ENCODE measurements around the gene MUS81. TPM values are rescaled to one million over a fixed set of nuclear protein-coding genes. Genes with fewer than 3 reads are reported as not detected.

The MUS81 gene
- total and polyA plus RNA-seq, 2 of the 13 experiments (the other 11 are each of a cell fraction or from before 2014, with no cell fraction given): 25.6 to 30.2 TPM

GRCh38 chr11:65857853-65858680 lies 2.2 kb upstream of the MUS81 start, which contains the start of gene CFL1 (continued):
- no peak for TF ChIP-seq EP300 (IDR thresholded peaks at IDR 0.05; ENCODE audit: low read depth in 2 of 2, low read length in 2 of 2)
- TF ChIP-seq EP300 (CRISPR knock-in tag; IDR thresholded peaks at IDR 0.05; ENCODE audit: borderline replicate concordance): peak; percentile 41; the same call in 1 of the 2 replicates
- TF ChIP-seq, protein P1, sequence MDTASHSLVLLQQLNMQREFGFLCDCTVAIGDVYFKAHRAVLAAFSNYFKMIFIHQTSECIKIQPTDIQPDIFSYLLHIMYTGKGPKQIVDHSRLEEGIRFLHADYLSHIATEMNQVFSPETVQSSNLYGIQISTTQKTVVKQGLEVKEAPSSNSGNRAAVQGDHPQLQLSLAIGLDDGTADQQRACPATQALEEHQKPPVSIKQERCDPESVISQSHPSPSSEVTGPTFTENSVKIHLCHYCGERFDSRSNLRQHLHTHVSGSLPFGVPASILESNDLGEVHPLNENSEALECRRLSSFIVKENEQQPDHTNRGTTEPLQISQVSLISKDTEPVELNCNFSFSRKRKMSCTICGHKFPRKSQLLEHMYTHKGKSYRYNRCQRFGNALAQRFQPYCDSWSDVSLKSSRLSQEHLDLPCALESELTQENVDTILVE (CRISPR knock-in tag; IDR thresholded peaks at IDR 0.05): peak; percentile 89
- TF ChIP-seq ZNF543 (CRISPR knock-in tag; IDR thresholded peaks at IDR 0.05): peak; percentile 72; the same call in 1 of the 2 replicates
- peak; percentile 43 for TF ChIP-seq RAD21 (CRISPR knock-in tag; IDR thresholded peaks at IDR 0.05)
- TF ChIP-seq ZNF17 (CRISPR knock-in tag; IDR thresholded peaks at IDR 0.05): no peak
- peak; percentile 89 for TF ChIP-seq IRF2 (CRISPR knock-in tag; IDR thresholded peaks at IDR 0.05)
- TF ChIP-seq ZFY (CRISPR knock-in tag; IDR thresholded peaks at IDR 0.05): peak; percentile 86
- TF ChIP-seq, protein P2, sequence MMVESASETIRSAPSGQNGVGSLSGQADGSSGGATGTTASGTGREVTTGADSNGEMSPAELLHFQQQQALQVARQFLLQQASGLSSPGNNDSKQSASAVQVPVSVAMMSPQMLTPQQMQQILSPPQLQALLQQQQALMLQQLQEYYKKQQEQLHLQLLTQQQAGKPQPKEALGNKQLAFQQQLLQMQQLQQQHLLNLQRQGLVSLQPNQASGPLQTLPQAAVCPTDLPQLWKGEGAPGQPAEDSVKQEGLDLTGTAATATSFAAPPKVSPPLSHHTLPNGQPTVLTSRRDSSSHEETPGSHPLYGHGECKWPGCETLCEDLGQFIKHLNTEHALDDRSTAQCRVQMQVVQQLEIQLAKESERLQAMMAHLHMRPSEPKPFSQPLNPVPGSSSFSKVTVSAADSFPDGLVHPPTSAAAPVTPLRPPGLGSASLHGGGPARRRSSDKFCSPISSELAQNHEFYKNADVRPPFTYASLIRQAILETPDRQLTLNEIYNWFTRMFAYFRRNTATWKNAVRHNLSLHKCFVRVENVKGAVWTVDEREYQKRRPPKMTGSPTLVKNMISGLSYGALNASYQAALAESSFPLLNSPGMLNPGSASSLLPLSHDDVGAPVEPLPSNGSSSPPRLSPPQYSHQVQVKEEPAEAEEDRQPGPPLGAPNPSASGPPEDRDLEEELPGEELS (CRISPR knock-in tag; IDR thresholded peaks at IDR 0.05): 0 out of 2 replicates have a peak, but pooled peaks have one; percentile 24
- TF ChIP-seq GATAD1 (CRISPR knock-in tag; IDR thresholded peaks at IDR 0.05): peak; percentile 86
- peak; percentile 76; the same call in 1 of the 3 replicates for TF ChIP-seq MXI1 (IDR thresholded peaks at IDR 0.05; ENCODE audit: borderline replicate concordance, low read depth, low read length)
- peak; percentile 89 for TF ChIP-seq TFDP1 (CRISPR knock-in tag; IDR thresholded peaks at IDR 0.05; ENCODE audit: borderline replicate concordance)
- TF ChIP-seq SMAD3 (CRISPR knock-in tag; IDR thresholded peaks at IDR 0.05): peak; percentile 72; the same call in 1 of the 2 replicates
- 0 out of 2 replicates have a peak, but pooled peaks have one; percentile 4 for TF ChIP-seq KAT7 (CRISPR knock-in tag; IDR thresholded peaks at IDR 0.05; ENCODE audit: borderline replicate concordance)
- TF ChIP-seq ZNF569 (CRISPR knock-in tag; IDR thresholded peaks at IDR 0.05; ENCODE audit: borderline replicate concordance): no peak
- TF ChIP-seq, protein P3, sequence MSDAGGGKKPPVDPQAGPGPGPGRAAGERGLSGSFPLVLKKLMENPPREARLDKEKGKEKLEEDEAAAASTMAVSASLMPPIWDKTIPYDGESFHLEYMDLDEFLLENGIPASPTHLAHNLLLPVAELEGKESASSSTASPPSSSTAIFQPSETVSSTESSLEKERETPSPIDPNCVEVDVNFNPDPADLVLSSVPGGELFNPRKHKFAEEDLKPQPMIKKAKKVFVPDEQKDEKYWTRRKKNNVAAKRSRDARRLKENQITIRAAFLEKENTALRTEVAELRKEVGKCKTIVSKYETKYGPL (CRISPR knock-in tag; IDR thresholded peaks at IDR 0.05): no peak
- no peak for TF ChIP-seq NFE2L1 (CRISPR knock-in tag; IDR thresholded peaks at IDR 0.05; ENCODE audit: borderline replicate concordance)
- TF ChIP-seq BHLHE40 (IDR thresholded peaks at IDR 0.05; ENCODE audit: low read length): no peak
- no peak for TF ChIP-seq ZNF558 (CRISPR knock-in tag; IDR thresholded peaks at IDR 0.05; ENCODE audit: borderline replicate concordance)
- TF ChIP-seq ZNF780A (CRISPR knock-in tag; IDR thresholded peaks at IDR 0.05): peak; percentile 32; the same call in 1 of the 2 replicates
- 0 out of 2 replicates have a peak, but pooled peaks have one; percentile 15 for TF ChIP-seq SRF (IDR thresholded peaks at IDR 0.05; ENCODE audit: low read depth, low read length)
- TF ChIP-seq HDAC6 (IDR thresholded peaks at IDR 0.05; ENCODE audit: low read depth, low read length): no peak
- TF ChIP-seq IRX3 (CRISPR knock-in tag; IDR thresholded peaks at IDR 0.05; ENCODE audit: borderline replicate concordance, low read depth): peak; percentile 36; the same call in 1 of the 2 replicates
- TF ChIP-seq ZMAT3 (CRISPR knock-in tag; conservative IDR thresholded peaks at IDR 0.05): 0 out of 2 replicates have a peak, but pooled peaks have one; percentile 42
- peak; percentile 69; the same call in 1 of the 2 replicates for TF ChIP-seq ZBTB42 (CRISPR knock-in tag; IDR thresholded peaks at IDR 0.05)

Measured in HepG2 (cell line).